ENCODE results near the gene NT5M.

NT5M gene

GRCh38 chr17:17352836-17353624, 49.9 kb downstream of the NT5M start:
- Histone ChIP-seq H3K27me3 (ENCODE audit: insufficient read depth, low read depth, severe bottlenecking) (no peaks in the 10 kb centered on the region), H3K27ac (peak overlapping the region; percentile 25), H3K9me3 (ENCODE audit: severe bottlenecking) (no peaks in the 10 kb centered on the region), H3K4me3 (ENCODE audit: low read depth, low read length) (no peak overlapping the region), H3K36me3 (no peaks in the 10 kb centered on the region)
- no peak for TF ChIP-seq CTCF (IDR thresholded peaks at IDR 0.05; ENCODE audit: low read depth, low read length)
- DNase-seq, result no peak

- TF ChIP-seq CTCF (IDR thresholded peaks at IDR 0.05; ENCODE audit: low read depth, low read length), result no peak
- Histone ChIP-seq H3K27me3 (ENCODE audit: insufficient read depth, low read depth, severe bottlenecking) (no peaks in the 10 kb centered on the region), H3K36me3 (no peaks in the 10 kb centered on the region), H3K4me3 (ENCODE audit: low read depth, low read length) (no peak overlapping the region), H3K9me3 (ENCODE audit: severe bottlenecking) (no peaks in the 10 kb centered on the region), H3K27ac (no peak overlapping the region)
- no peak for DNase-seq
These were observed 50.7 kb downstream of the NT5M start for GRCh38 chr17:17353625-17354484.

GRCh38 chr17:17354560-17355349, 51.6 kb downstream of the NT5M start:
- no peak overlapping the region for H3K27ac ChIP-seq
- H3K36me3 ChIP-seq, result no peaks in the 10 kb centered on the region
- no peak overlapping the region for H3K4me3 ChIP-seq (ENCODE audit: low read depth, low read length)
- TF ChIP-seq CTCF (IDR thresholded peaks at IDR 0.05; ENCODE audit: low read depth, low read length), result peak; percentile 89
- H3K9me3 ChIP-seq (ENCODE audit: severe bottlenecking), result no peaks in the 10 kb centered on the region
- DNase-seq, result peak; percentile 83
- no peaks in the 10 kb centered on the region for H3K27me3 ChIP-seq (ENCODE audit: insufficient read depth, low read depth, severe bottlenecking)

GRCh38 chr17:17355426-17355825, 52.3 kb downstream of the NT5M start:
- no peak for DNase-seq
- Histone ChIP-seq H3K9me3 (ENCODE audit: severe bottlenecking) (no peaks in the 10 kb centered on the region), H3K36me3 (no peaks in the 10 kb centered on the region), H3K27me3 (ENCODE audit: insufficient read depth, low read depth, severe bottlenecking) (no peaks in the 10 kb centered on the region), H3K27ac (no peak overlapping the region), H3K4me3 (ENCODE audit: low read depth, low read length) (no peak overlapping the region)
- TF ChIP-seq CTCF (IDR thresholded peaks at IDR 0.05; ENCODE audit: low read depth, low read length), result no peak

- no peak overlapping the region for H3K4me3 ChIP-seq (ENCODE audit: low read depth, low read length)
- TF ChIP-seq CTCF (IDR thresholded peaks at IDR 0.05; ENCODE audit: low read depth, low read length), result peak; percentile 99
- DNase-seq, result peak; percentile 76
- H3K36me3 ChIP-seq, result no peaks in the 10 kb centered on the region
- H3K27me3 ChIP-seq (ENCODE audit: insufficient read depth, low read depth, severe bottlenecking), result no peaks in the 10 kb centered on the region
- H3K9me3 ChIP-seq (ENCODE audit: severe bottlenecking), result no peaks in the 10 kb centered on the region
- no peak overlapping the region for H3K27ac ChIP-seq
These were observed 53.2 kb downstream of the NT5M start for GRCh38 chr17:17356149-17356930.
